GM12864 (cell line): ENCODE data around the gene PLCD3.

Experiments
- DNase-seq: peaks from one replicate; pipeline ENCODE4 v3.0.0-alpha.2; 2011; ENCODE audit warnings: low read depth
- H3K4me3 ChIP-seq: 2 replicates; pipeline ENCODE4 v1.5.1; 2011; ENCODE audit warnings: mild to moderate bottlenecking, low read depth, low read length, control low read depth
- CTCF ChIP-seq: IDR thresholded peaks from 2 replicates; pipeline ENCODE4 v1.5.1; 2011; ENCODE audit warnings: low read depth, mild to moderate bottlenecking, moderate library complexity, low read length, control low read depth, inconsistent platforms; ENCODE audit errors: missing control alignments

Gene PLCD3

GRCh38 chr17:45132320-45132571 lies at the start of gene PLCD3:
TSS of gene PLCD3 (minus strand) at chr17:45132515. CDS start at chr17:45132410, 105 bp downstream.
- peak within 1 kb of the TSS; percentile 67 for H3K4me3 ChIP-seq
- TF ChIP-seq CTCF = no peak
- no peak for DNase-seq

GRCh38 chr17:45177563-45177962 lies 45.2 kb upstream of the PLCD3 start:
- TF ChIP-seq CTCF = no peak
- no peak overlapping the region for H3K4me3 ChIP-seq
- DNase-seq = no peak

GRCh38 chr17:45175759-45176115 lies 43.4 kb upstream of the PLCD3 start:
- H3K4me3 ChIP-seq = no peak overlapping the region
- no peak for DNase-seq
- no peak for TF ChIP-seq CTCF

GRCh38 chr17:45172541-45173286 lies 40.4 kb upstream of the PLCD3 start:
- no peak for DNase-seq
- peak; percentile 10 for TF ChIP-seq CTCF
- peak overlapping the region; percentile 31 for H3K4me3 ChIP-seq

- no peak overlapping the region for H3K4me3 ChIP-seq
- no peak for DNase-seq
- no peak for TF ChIP-seq CTCF
Observed at GRCh38 chr17:45172232-45172540, 39.9 kb upstream of the PLCD3 start.

- DNase-seq = no peak
- H3K4me3 ChIP-seq = no peak overlapping the region
- no peak for TF ChIP-seq CTCF
Observed at GRCh38 chr17:45171338-45172231, 39.3 kb upstream of the PLCD3 start.
